COLO829 (cell line): Measurements from ENCODE around the gene NECAP2.
A peak's percentile ranks its signal among the peaks of the same experiment; 100 is the strongest.

Experiments
- DNase-seq: peaks from one replicate; pipeline ENCODE4 v3.0.0; 2012; ENCODE audit warnings: low spot score

NECAP2 gene

GRCh38 chr1:16440470-16441281 lies at the start of gene NECAP2:
Gene NECAP2 (plus strand): TSS chr1:16440724. CDS start chr1:16440762, 38 bp downstream.
- DNase-seq, result peak; percentile 87

GRCh38 chr1:16391411-16391810 lies 49.1 kb upstream of the NECAP2 start:
- DNase-seq, result no peak

GRCh38 chr1:16392740-16393569 lies 47.6 kb upstream of the NECAP2 start:
- DNase-seq, result no peak

- no peak for DNase-seq
These were observed 46.7 kb upstream of the NECAP2 start for GRCh38 chr1:16393570-16394521.

- DNase-seq, result no peak
These were observed 45.5 kb upstream of the NECAP2 start for GRCh38 chr1:16394977-16395376.

GRCh38 chr1:16396591-16396990 lies 43.9 kb upstream of the NECAP2 start:
- DNase-seq, result no peak

- DNase-seq, result no peak
These were observed 43.4 kb upstream of the NECAP2 start for GRCh38 chr1:16397120-16397519.

- DNase-seq, result no peak
These were observed 42.1 kb upstream of the NECAP2 start for GRCh38 chr1:16398371-16398953.

- DNase-seq, result no peak
These were observed 37.8 kb upstream of the NECAP2 start for GRCh38 chr1:16402742-16403141.

GRCh38 chr1:16405441-16405840 lies 35.1 kb upstream of the NECAP2 start:
- DNase-seq, result no peak

- no peak for DNase-seq
These were observed 33.7 kb upstream of the NECAP2 start for GRCh38 chr1:16406868-16407267.

- no peak for DNase-seq
These were observed 30.9 kb upstream of the NECAP2 start for GRCh38 chr1:16409536-16410152.

- DNase-seq, result no peak
These were observed 29.7 kb upstream of the NECAP2 start for GRCh38 chr1:16410803-16411202.

- peak; percentile 36 for DNase-seq
These were observed 27.3 kb upstream of the NECAP2 start for GRCh38 chr1:16413191-16413590.

GRCh38 chr1:16418823-16419425 lies 21.6 kb upstream of the NECAP2 start:
- DNase-seq, result no peak

- no peak for DNase-seq
These were observed 20.0 kb upstream of the NECAP2 start for GRCh38 chr1:16420424-16421118.

GRCh38 chr1:16421201-16421600 lies 19.3 kb upstream of the NECAP2 start:
- DNase-seq, result no peak

- no peak for DNase-seq
These were observed 18.5 kb upstream of the NECAP2 start for GRCh38 chr1:16422041-16422440.

GRCh38 chr1:16425125-16426025 lies 15.1 kb upstream of the NECAP2 start:
- DNase-seq, result no peak
